ENCODE measurements around the gene CT45A6. TPM values are rescaled to one million over a fixed set of nuclear protein-coding genes. Genes with fewer than 3 reads are reported as not detected.
"Not testable (repeated sequence)": the region's sequence is repeated elsewhere in the genome, so short reads cannot be mapped to it uniquely, and the experiment has no call there.

Gene CT45A6
- not detected for total RNA-seq

GRCh38 chrX:135802687-135803086, at the start of gene CT45A6:
Gene CT45A6 (minus strand): TSS chrX:135802787. CDS start chrX:135798993, 3,794 bp downstream.
- DNase-seq (ENCODE audit: low spot score in 2 of 2); H3K4me3 ChIP-seq (ENCODE audit: low read depth, poor library complexity, severe bottlenecking); intact Hi-C loops (cut with DNase I; ENCODE audit: low total_unique reads): not testable (repeated sequence)
- WGBS, 2 donors = no CpG with 5 or more reads among the region's 16 CpGs

GRCh38 chrX:135837180-135837579, 34.6 kb upstream of the CT45A6 start, which contains the start of gene CT45A7:
Gene CT45A7 (minus strand): TSS chrX:135837280. CDS start chrX:135833533, 3,747 bp downstream.
- intact Hi-C loops (cut with DNase I; ENCODE audit: low total_unique reads); H3K4me3 ChIP-seq (ENCODE audit: low read depth, poor library complexity, severe bottlenecking); DNase-seq (ENCODE audit: low spot score in 2 of 2): not testable (repeated sequence)
- WGBS, 2 donors = no CpG with 5 or more reads among the region's 17 CpGs

GRCh38 chrX:135819912-135820311, 17.3 kb upstream of the CT45A6 start, which contains the start of gene CT45A2:
Gene CT45A2 (minus strand): TSS chrX:135820012. CDS start chrX:135816265, 3,747 bp downstream.
- DNase-seq (ENCODE audit: low spot score in 2 of 2); intact Hi-C loops (cut with DNase I; ENCODE audit: low total_unique reads); H3K4me3 ChIP-seq (ENCODE audit: low read depth, poor library complexity, severe bottlenecking): not testable (repeated sequence)
- no CpG with 5 or more reads among the region's 17 CpGs for WGBS, 2 donors

GRCh38 chrX:135785403-135785802, 17.2 kb downstream of the CT45A6 start, which contains the start of gene CT45A5:
Gene CT45A5 (minus strand): TSS chrX:135785503. CDS start chrX:135781729, 3,774 bp downstream.
- DNase-seq (ENCODE audit: low spot score in 2 of 2); intact Hi-C loops (cut with DNase I; ENCODE audit: low total_unique reads); H3K4me3 ChIP-seq (ENCODE audit: low read depth, poor library complexity, severe bottlenecking): not testable (repeated sequence)
- WGBS, 2 donors = no CpG with 5 or more reads among the region's 16 CpGs

- no CpG with 5 or more reads among the region's 17 CpGs for WGBS, 2 donors
- H3K4me3 ChIP-seq (ENCODE audit: low read depth, poor library complexity, severe bottlenecking); intact Hi-C loops (cut with DNase I; ENCODE audit: low total_unique reads); DNase-seq (ENCODE audit: low spot score in 2 of 2): not testable (repeated sequence)
Observed at GRCh38 chrX:135768091-135768490, 34.5 kb downstream of the CT45A6 start, which contains the start of gene CT45A3. Gene CT45A3 (minus strand): TSS chrX:135768191. CDS start chrX:135764444, 3,747 bp downstream.

- DNase-seq (ENCODE audit: low spot score in 2 of 2); intact Hi-C loops (cut with DNase I; ENCODE audit: low total_unique reads); H3K4me3 ChIP-seq (ENCODE audit: low read depth, poor library complexity, severe bottlenecking): not testable (repeated sequence)
- 94 to 95% methylated on average over 4 of the region's 4 CpGs for WGBS, 2 donors
Observed at GRCh38 chrX:135744739-135745138, 57.8 kb downstream of the CT45A6 start.

Other genes with a start within 250 kb of the CT45A6 start
- gene CT45A1, start 89.1 kb downstream of the CT45A6 start, total RNA-seq = not detected
- gene CT45A3, start 34.6 kb downstream of the CT45A6 start, total RNA-seq = not detected
- not detected for gene CT45A5, start 17.3 kb downstream of the CT45A6 start, total RNA-seq
- not detected for gene CT45A2, start 17.2 kb upstream of the CT45A6 start, total RNA-seq
- not detected for gene CT45A7, start 34.5 kb upstream of the CT45A6 start, total RNA-seq
- gene CT45A8, start 51.8 kb upstream of the CT45A6 start, total RNA-seq = not detected
- gene CT45A9, start 69.0 kb upstream of the CT45A6 start, total RNA-seq = not detected
- not detected for gene CT45A10, start 90.7 kb upstream of the CT45A6 start, total RNA-seq
- not detected for gene SAGE1, start 90.9 kb upstream of the CT45A6 start, total RNA-seq
- 10 to 100 TPM; 17.3 to 25.3 (median 21.2) TPM for gene MMGT1, start 171.2 kb upstream of the CT45A6 start, total RNA-seq
- 10 to 100 TPM; 11.6 to 18.1 (median 17.2) TPM for gene SLC9A6, start 182.6 kb upstream of the CT45A6 start, total RNA-seq